Erythroblast (primary cell): ENCODE data around the gene OR5B2.

ENCODE experiments used
- GATA1 ChIP-seq: IDR thresholded peaks from 2 replicates; pipeline ENCODE4 v1.6.1; 2011; ENCODE audit warnings: low read depth, mild to moderate bottlenecking, control low read depth, low read length, moderate library complexity
- POLR2A ChIP-seq: IDR thresholded peaks from 2 replicates; pipeline ENCODE4 v1.6.1; 2011; ENCODE audit warnings: mild to moderate bottlenecking, low read length

- no peak for TF ChIP-seq POLR2A
- no peak for TF ChIP-seq GATA1
Measured at GRCh38 chr11:58442136-58442535, 14.2 kb upstream of the OR5B2 start, which contains the start of gene OR5B12.
